HG03196 (cell line): Measurements from ENCODE around the gene SLC13A2.
"Not testable (repeated sequence)": the region's sequence is repeated elsewhere in the genome, so short reads cannot be mapped to it uniquely, and the experiment has no call there.

Experiments
- ATAC-seq: cut with Tn5 transposase; IDR thresholded peaks from one replicate; pipeline ENCODE4 v1.9.1; 2021; ENCODE audit not compliant: unreplicated experiment

SLC13A2 gene

DNA sequence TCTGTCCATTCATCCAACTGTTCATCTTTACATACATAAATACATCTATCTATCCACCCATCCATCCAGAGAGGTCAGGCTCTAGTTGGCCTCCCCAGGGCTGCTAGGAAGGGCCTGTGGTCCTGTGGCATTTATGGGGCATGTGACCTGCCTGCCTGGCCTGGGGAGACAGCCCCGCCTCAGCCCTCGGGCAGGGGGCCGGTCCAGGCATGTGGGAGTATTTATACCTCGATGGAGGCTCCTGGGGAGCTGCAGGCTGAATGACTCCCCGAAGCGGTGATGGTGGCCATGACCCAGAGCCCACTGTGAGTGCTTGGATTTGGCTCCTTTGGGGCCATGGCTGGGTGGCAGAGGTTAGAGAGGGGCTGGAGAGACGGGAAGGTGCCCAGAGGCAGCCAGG is 40.0 kb downstream of the SLC13A2 start:
- no peak for ATAC-seq

GRCh38 chr17:28514561-28515002 is 41.1 kb downstream of the SLC13A2 start:
- no peak for ATAC-seq

GRCh38 chr17:28515518-28515917 is 42.1 kb downstream of the SLC13A2 start:
- ATAC-seq = no peak

DNA sequence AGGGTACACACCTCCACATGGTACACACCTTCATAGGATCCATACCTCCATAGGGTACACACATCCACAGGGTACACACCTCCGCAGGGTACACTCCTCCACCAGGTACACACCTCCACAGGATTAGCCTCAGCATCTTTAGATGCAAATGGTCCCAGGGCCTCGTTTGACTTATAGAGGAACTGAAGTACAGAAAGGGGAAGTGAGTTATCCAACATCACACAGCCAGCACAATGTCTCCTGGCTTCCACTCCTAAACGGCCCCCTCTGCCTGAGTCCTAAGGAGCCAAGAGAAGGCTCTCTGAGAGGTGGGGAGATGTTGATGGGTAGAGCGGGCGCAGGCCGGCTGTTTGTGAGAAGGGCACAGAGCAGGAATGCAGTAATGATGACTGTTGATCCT is 44.7 kb downstream of the SLC13A2 start:
- no peak for ATAC-seq

DNA sequence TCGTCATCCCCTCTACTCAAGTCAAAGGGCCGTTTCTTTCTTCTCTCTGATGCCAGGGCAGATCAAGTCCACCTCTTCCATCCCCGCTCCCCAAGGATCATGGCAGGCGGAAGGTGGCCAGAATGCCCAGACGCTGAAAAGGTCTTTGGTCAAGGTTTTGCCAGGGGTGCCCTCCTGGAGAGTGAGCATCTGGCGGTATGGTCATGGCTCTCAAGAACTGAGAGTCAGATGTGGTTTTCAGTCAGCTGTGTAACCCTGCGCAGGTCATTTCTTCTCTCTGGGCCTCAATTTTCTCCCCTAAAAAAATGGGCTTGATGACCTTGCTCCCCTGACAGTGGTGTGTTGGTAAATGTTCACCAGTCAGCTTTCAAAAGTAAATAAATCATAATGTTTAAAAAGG is 45.1 kb downstream of the SLC13A2 start:
- ATAC-seq = no peak

GRCh38 chr17:28519236-28519635 is 45.8 kb downstream of the SLC13A2 start:
- ATAC-seq = no peak

- no peak for ATAC-seq
Observed at GRCh38 chr17:28520687-28521086, 47.2 kb downstream of the SLC13A2 start.

GRCh38 chr17:28521311-28522085 is 48.1 kb downstream of the SLC13A2 start:
- ATAC-seq = no peak

DNA sequence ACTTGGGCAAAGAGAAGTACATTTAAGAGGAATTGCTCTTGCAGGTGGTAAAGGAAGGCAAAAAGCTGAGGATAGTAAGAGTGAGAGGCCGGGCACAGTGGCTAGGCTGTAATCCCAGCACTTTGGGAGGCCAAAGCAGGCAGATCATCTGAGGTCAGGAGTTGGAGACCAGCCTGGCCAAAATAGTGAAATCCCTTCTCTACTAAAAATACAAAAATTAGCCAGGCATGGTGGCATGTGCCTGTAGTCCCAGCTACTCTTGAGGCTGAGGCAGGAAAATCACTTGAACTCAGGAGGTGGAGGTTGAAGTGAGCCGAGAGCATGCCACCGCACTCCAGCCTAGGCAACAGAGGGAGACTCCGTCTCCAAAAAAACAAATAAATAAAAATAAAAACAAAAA is 48.8 kb downstream of the SLC13A2 start:
- ATAC-seq = not testable (repeated sequence)

GRCh38 chr17:28523186-28523585 is 49.7 kb downstream of the SLC13A2 start:
- ATAC-seq = no peak

GRCh38 chr17:28523876-28524275 is 50.4 kb downstream of the SLC13A2 start:
- ATAC-seq = no peak

DNA sequence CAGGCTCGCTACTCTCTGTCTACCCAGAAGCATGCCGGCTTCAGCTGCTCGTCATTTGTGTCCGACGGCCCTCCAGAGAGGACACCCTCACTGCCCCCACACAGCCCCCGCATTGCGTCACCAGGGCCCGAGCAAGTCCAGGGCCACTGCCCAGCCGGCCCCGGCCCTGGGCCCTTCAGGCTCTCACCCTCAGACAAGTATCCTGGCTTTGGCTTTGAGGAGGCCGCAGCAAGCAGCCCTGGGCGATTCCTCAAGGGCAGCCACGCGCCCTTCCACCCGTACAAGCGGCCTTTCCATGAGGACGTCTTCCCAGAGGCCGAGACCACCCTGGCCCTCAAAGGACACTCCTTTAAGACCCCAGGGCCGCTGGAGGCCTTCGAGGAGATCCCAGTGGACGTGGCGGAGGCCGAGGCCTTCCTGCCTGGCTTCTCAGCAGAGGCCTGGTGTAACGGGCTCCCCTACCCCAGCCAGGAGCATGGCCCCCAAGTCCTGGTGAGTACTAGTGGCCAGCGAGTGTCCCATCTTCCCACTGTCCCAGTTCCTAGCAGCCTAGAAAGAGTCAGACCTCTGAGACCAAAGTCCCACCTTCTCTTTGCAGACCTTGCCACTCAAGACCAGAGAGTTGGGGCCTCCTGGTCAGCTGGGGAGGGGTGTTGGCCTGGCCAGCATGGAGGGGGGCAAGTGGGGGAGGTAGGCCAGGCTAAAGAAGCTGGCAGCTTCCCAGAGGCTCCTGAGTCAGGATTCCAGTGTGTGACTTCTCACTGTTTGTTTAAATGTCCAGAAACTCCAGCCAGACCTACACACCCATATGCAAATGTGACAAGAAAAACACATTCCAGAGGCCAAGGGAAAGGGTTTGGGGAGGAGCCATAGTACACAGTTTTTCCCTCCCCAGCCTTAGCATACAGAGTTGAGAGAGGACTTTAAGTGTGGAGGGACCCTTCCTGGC is 51.3 kb downstream of the SLC13A2 start:
- ATAC-seq = no peak

DNA sequence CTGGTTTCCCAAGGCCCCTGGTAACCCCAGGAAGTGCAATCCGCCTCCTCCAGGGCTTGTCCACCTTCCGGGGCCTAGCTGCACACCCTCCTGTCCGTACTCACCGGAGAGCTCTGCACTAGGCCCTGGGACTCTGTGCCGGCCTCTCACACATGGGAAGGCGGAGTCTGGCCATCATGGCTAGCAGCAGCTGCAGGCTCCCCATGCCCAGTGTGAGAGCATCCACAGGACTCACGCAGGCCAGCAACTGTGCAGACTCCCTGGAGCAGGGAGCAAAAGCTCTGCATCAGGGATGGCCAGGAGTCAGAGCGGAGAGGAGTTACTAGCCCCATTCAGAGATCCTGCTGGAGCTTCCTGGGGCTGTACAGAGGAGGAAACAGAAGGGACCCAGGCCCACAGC is 52.9 kb downstream of the SLC13A2 start:
- ATAC-seq = no peak

DNA sequence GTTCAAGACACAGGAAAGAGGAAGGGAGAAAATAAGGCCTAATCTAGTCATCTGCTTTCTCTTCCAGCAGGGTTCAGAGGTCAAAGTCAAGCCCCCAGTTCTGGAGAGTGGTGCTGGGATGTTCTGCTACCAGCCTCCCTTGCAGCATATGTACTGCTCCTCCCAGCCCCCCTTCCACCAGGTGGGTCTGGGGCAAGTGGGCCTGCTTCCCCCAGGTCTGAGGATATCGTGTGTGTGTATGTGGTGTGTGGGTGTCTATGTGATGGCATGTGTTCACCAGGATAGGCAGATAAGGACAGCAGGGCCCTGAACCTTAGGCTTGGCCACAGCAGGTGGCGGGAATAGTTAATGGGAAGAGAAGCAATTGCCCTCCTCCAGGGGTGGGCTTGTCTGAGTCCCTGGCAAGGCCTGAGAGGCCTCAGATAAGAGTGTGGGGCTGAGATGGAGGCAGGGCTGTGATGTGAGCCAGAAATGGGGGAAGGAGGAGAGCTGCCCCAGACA is 53.8 kb downstream of the SLC13A2 start:
- no peak for ATAC-seq

GRCh38 chr17:28527859-28528258 is 54.4 kb downstream of the SLC13A2 start:
- ATAC-seq = no peak

- no peak for ATAC-seq
Observed at GRCh38 chr17:28528327-28529012, 55.0 kb downstream of the SLC13A2 start.

GRCh38 chr17:28529013-28529400 is 55.6 kb downstream of the SLC13A2 start:
- ATAC-seq = no peak

- no peak for ATAC-seq
Observed at GRCh38 chr17:28530250-28530649, 56.8 kb downstream of the SLC13A2 start.

DNA sequence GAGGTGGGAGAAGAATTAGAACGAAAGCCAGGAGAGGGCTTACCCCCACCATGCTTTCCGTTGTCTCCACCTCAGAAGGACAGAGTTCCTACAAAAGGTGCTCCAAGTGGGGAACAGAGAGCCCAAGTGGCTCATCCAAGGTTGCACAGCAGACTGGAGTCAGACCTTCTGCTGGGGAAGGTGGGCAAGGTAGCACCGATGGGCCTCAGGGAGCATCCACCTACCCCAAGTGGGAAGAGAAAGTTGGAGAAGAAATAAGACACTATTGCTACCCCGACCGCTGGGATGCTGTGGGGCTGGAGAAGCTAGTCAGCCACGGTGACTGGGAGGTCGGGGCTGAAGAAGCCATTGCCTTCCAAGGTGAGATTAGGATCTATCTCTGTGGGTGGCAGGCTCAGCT is 57.5 kb downstream of the SLC13A2 start:
- no peak for ATAC-seq

DNA sequence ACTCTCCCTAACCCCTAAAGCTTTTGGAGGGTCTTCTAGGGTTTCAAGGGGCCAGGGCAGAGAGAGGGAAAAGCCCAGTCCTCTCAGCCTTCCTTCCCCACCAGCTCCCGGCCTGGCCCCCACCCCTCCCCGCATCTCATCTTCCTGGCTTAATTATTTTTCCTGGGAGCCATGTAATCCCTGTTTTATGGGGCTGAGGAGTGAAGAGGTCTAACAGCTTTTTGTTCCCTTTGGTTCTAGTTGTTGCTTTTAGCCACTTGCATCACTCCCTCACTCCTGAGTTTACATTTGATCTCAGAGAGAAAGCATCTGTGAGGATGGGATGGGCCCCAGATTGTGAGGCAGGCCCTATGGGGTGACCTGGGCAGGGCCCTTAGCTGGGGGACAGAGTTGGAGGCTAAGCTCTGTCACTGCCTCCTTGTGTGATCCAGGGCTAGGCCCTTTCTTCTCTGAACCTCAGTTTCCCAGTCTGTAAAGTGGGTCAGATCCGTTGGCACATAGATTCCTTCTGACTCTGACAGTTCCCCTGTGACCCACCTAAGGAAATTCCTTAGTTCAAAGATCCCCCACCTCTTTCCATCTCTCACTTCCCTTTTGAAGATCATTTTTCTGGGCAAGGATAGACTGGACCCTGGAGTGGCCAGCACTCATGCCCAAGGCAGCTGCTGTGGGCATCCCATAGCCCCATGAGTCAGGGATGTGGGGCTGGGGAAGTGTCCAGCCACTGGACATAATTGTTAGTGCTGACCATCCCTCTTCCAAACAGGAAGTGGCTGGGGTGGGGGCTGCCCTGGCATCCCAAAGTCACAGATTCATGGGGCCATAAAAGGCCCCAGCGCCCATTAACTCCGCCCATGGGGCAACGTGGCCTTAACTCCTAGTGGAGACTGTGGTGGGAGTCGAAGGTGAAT is 58.9 kb downstream of the SLC13A2 start:
- ATAC-seq = no peak
